ENCODE data around the gene MBD5.

Gene MBD5

GRCh38 chr2:148306027-148306426, 285.1 kb downstream of the MBD5 start:
- H3K27ac ChIP-seq: no peak overlapping the region
- TF ChIP-seq ZFX (IDR thresholded peaks at IDR 0.05; ENCODE audit: borderline replicate concordance): no peak
- TF ChIP-seq, protein P1, sequence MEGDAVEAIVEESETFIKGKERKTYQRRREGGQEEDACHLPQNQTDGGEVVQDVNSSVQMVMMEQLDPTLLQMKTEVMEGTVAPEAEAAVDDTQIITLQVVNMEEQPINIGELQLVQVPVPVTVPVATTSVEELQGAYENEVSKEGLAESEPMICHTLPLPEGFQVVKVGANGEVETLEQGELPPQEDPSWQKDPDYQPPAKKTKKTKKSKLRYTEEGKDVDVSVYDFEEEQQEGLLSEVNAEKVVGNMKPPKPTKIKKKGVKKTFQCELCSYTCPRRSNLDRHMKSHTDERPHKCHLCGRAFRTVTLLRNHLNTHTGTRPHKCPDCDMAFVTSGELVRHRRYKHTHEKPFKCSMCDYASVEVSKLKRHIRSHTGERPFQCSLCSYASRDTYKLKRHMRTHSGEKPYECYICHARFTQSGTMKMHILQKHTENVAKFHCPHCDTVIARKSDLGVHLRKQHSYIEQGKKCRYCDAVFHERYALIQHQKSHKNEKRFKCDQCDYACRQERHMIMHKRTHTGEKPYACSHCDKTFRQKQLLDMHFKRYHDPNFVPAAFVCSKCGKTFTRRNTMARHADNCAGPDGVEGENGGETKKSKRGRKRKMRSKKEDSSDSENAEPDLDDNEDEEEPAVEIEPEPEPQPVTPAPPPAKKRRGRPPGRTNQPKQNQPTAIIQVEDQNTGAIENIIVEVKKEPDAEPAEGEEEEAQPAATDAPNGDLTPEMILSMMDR (IDR thresholded peaks at IDR 0.05): no peak

GRCh38 chr2:148317598-148317997, 296.7 kb downstream of the MBD5 start:
- no peak overlapping the region for H3K27ac ChIP-seq
- TF ChIP-seq, protein P1 (IDR thresholded peaks at IDR 0.05): no peak
- TF ChIP-seq ZFX (IDR thresholded peaks at IDR 0.05; ENCODE audit: borderline replicate concordance): no peak

GRCh38 chr2:148338541-148338940, 317.6 kb downstream of the MBD5 start:
- no peak overlapping the region for H3K27ac ChIP-seq
- TF ChIP-seq ZFX (IDR thresholded peaks at IDR 0.05; ENCODE audit: borderline replicate concordance): no peak
- TF ChIP-seq, protein P1 (IDR thresholded peaks at IDR 0.05): no peak

DNA sequence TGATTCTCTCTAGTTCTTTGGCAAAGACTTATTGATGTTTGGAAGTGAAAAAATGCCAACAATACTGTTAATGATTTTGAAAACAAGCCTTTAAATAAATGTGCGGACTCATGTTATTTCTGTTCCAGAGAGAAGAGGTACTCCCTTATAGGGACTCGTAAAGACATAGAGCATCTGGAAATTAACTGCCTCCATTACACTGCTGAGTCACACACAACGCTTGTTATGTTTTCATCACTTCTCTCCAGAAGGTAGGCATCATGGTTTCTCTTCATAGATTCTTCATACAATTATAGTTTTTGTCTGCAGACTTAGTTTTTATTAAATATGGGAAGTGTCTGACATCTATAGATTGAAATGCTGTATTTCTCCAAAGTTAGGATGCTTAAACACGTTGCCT, 321.2 kb downstream of the MBD5 start:
- TF ChIP-seq, protein P1 (IDR thresholded peaks at IDR 0.05): no peak
- TF ChIP-seq ZFX (IDR thresholded peaks at IDR 0.05; ENCODE audit: borderline replicate concordance): no peak
- H3K27ac ChIP-seq: no peak overlapping the region

DNA sequence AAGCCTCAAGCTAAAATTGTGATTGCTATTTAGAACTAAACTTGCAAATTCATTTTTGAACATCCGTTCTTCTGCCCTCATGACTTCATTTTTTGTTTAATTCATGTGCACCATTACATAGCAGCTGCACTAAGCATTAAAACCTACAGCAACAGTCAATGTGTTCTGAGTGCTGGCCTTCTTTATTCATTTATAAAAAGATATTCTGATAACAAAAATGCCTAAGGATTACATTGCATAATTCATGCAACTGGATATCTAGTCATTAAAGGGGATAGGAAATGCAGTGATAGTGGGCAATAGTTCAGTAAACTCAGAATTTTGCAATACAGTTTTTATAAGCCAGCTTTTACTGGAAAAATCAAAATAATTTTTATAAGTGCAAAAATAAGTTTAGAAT, 329.3 kb downstream of the MBD5 start:
- no peak overlapping the region for H3K27ac ChIP-seq
- TF ChIP-seq, protein P1 (IDR thresholded peaks at IDR 0.05): no peak
- no peak for TF ChIP-seq ZFX (IDR thresholded peaks at IDR 0.05; ENCODE audit: borderline replicate concordance)

- TF ChIP-seq, protein P1 (IDR thresholded peaks at IDR 0.05): no peak
- no peak for TF ChIP-seq ZFX (IDR thresholded peaks at IDR 0.05; ENCODE audit: borderline replicate concordance)
- H3K27ac ChIP-seq: no peak overlapping the region
These were observed 330.7 kb downstream of the MBD5 start for GRCh38 chr2:148351437-148352143.

DNA sequence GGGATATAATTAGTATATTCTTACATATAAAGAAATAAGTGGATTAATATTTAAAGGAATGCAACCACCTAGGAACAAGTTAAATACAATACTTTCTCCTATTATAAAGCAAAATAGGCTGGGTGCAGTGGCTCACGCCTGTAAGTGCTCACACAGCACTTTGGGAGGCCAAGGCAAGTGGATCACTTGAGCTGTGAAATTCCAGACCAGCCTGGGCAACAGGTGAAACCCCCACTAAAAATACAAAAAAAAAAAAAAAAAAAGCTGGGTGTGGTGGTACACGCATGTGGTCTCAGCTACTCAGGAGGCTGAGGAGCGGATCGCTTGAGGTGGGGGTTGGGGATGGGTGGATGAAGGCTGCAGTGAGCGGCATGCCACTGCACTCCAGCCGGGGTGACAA, 337.5 kb downstream of the MBD5 start:
- H3K27ac ChIP-seq: no peak overlapping the region
- TF ChIP-seq, protein P1 (IDR thresholded peaks at IDR 0.05): no peak
- TF ChIP-seq ZFX (IDR thresholded peaks at IDR 0.05; ENCODE audit: borderline replicate concordance): no peak
